MM.1S (cell line): ENCODE measurements around the gene SIM2.

ENCODE experiments used
- DNase-seq: peaks from one replicate; pipeline ENCODE4 v3.0.0-alpha.2; 2015
- H2AFZ ChIP-seq: fragments of 300-600 bp; sonication (generic); 2 replicates; pipeline ENCODE4 v1.6.0; 2016; ENCODE audit warnings: antibody characterized with exemption, low read length
- H3F3A ChIP-seq: fragments of 300-600 bp; sonication (generic); 2 replicates; pipeline ENCODE4 v1.6.1; 2016; ENCODE audit warnings: mild to moderate bottlenecking, antibody characterized with exemption, low read length, moderate library complexity, mixed read lengths; ENCODE audit not compliant: insufficient read depth
- H3K27ac ChIP-seq: fragments of 300-600 bp; sonication (generic); 2 replicates; pipeline ENCODE4 v1.5.1; 2016; ENCODE audit warnings: mild to moderate bottlenecking, low read length
- H3K27me3 ChIP-seq: fragments of 300-600 bp; sonication (generic); replicated peaks from 2 replicates; pipeline ENCODE4 v1.6.0; 2016; ENCODE audit warnings: low read length; ENCODE audit not compliant: insufficient read depth
- H3K36me3 ChIP-seq: fragments of 300-600 bp; sonication (generic); replicated peaks from 2 replicates; pipeline ENCODE4 v1.6.1; 2016; ENCODE audit warnings: mild to moderate bottlenecking, low read length, mixed read lengths; ENCODE audit not compliant: insufficient read depth
- H3K4me1 ChIP-seq: fragments of 300-600 bp; sonication (generic); 2 replicates; pipeline ENCODE4 v1.6.1; 2016; ENCODE audit warnings: low read length, mixed read lengths
- H3K4me2 ChIP-seq: fragments of 300-600 bp; sonication (generic); 2 replicates; pipeline ENCODE4 v1.6.0; 2016; ENCODE audit warnings: low read depth, low read length
- H3K4me3 ChIP-seq: fragments of 300-600 bp; sonication (generic); 2 replicates; pipeline ENCODE4 v1.5.1; 2016; ENCODE audit warnings: low read length, mixed read lengths
- H3K79me2 ChIP-seq: fragments of 300-600 bp; sonication (generic); 2 replicates; pipeline ENCODE4 v1.6.1; 2016; ENCODE audit warnings: mixed run types, low read length, mixed read lengths
- H3K9ac ChIP-seq: fragments of 300-600 bp; sonication (generic); 2 replicates; pipeline ENCODE4 v1.6.1; 2016; ENCODE audit warnings: low read length, mixed read lengths
- H3K9me2 ChIP-seq: fragments of 300-600 bp; sonication (generic); replicated peaks from 2 replicates; pipeline ENCODE4 v1.6.1; 2016; ENCODE audit warnings: mild to moderate bottlenecking, low read length, mixed read lengths; ENCODE audit not compliant: insufficient read depth
- H3K9me3 ChIP-seq: fragments of 300-600 bp; sonication (generic); replicated peaks from 2 replicates; pipeline ENCODE4 v1.6.1; 2016; ENCODE audit warnings: mild to moderate bottlenecking, low read length, mixed read lengths; ENCODE audit not compliant: insufficient read depth
- H4K20me1 ChIP-seq: fragments of 300-600 bp; sonication (generic); 2 replicates; pipeline ENCODE4 v1.6.1; 2016; ENCODE audit warnings: mild to moderate bottlenecking, low read length, moderate library complexity, mixed read lengths; ENCODE audit not compliant: insufficient read depth
- EZH2 ChIP-seq: fragments of 300-600 bp; sonication (generic); optimal IDR thresholded peaks from 2 replicates; pipeline ENCODE3; 2017; ENCODE audit warnings: low read depth, mild to moderate bottlenecking, antibody characterized with exemption, low read length, mixed read lengths
- EZH2phosphoT487 ChIP-seq: fragments of 300-600 bp; sonication (generic); IDR thresholded peaks from 2 replicates; pipeline ENCODE4 v1.6.1; 2018; ENCODE audit warnings: antibody characterized with exemption, low read length
- TF ChIP-seq, protein P1 (sequence below): fragments of 300-600 bp; sonication (generic); IDR thresholded peaks from 2 replicates; pipeline ENCODE4 v1.5.1; 2016; ENCODE audit warnings: antibody characterized with exemption, low read length, mixed read lengths

The SIM2 gene

GRCh38 chr21:36785615-36786014 is 86.7 kb downstream of the SIM2 start:
- Histone ChIP-seq H3K9me3 (no peaks in the 10 kb centered on the region), H3K36me3 (no peaks in the 10 kb centered on the region), H3K79me2 (no peaks in the 10 kb centered on the region), H3K9ac (no peak overlapping the region), H3K4me2 (no peak overlapping the region), H3K9me2 (no peaks in the 10 kb centered on the region), H4K20me1 (no peaks in the 10 kb centered on the region), H2AFZ (no peak overlapping the region), H3K27ac (no peak overlapping the region), H3F3A (no peaks in the 10 kb centered on the region), H3K4me3 (no peak overlapping the region), H3K4me1 (no peaks in the 10 kb centered on the region), H3K27me3 (no peaks in the 10 kb centered on the region)
- TF ChIP-seq EZH2, result no peak
- TF ChIP-seq, protein P1, sequence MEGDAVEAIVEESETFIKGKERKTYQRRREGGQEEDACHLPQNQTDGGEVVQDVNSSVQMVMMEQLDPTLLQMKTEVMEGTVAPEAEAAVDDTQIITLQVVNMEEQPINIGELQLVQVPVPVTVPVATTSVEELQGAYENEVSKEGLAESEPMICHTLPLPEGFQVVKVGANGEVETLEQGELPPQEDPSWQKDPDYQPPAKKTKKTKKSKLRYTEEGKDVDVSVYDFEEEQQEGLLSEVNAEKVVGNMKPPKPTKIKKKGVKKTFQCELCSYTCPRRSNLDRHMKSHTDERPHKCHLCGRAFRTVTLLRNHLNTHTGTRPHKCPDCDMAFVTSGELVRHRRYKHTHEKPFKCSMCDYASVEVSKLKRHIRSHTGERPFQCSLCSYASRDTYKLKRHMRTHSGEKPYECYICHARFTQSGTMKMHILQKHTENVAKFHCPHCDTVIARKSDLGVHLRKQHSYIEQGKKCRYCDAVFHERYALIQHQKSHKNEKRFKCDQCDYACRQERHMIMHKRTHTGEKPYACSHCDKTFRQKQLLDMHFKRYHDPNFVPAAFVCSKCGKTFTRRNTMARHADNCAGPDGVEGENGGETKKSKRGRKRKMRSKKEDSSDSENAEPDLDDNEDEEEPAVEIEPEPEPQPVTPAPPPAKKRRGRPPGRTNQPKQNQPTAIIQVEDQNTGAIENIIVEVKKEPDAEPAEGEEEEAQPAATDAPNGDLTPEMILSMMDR, result no peak
- no peak for TF ChIP-seq EZH2phosphoT487
- DNase-seq, result no peak

DNA sequence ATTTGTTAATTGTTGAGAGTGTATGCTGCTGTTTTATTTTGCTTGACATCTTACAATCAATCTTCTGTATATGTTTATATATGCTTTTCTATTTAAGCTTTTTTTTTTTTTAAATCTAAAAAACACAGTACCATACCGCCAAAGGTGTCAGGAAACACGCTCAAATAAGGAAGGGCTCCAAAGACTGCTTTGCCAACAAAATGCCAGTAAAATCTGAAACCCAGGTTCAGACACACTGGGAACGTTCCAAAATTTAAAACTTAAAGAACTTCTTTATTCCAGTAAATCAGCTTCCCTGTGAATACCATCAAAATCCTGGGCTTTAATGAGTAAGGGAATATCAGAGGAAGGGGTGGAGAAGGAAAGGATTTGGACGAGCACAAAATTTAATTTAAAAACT is 87.3 kb downstream of the SIM2 start:
- Histone ChIP-seq H3K4me1 (no peaks in the 10 kb centered on the region), H3K79me2 (no peaks in the 10 kb centered on the region), H3K4me3 (no peak overlapping the region), H3K27ac (no peak overlapping the region), H3F3A (no peaks in the 10 kb centered on the region), H3K9ac (no peak overlapping the region), H4K20me1 (no peaks in the 10 kb centered on the region), H3K9me2 (no peaks in the 10 kb centered on the region), H2AFZ (no peak overlapping the region), H3K27me3 (no peaks in the 10 kb centered on the region), H3K4me2 (no peak overlapping the region), H3K36me3 (no peaks in the 10 kb centered on the region), H3K9me3 (no peaks in the 10 kb centered on the region)
- no peak for TF ChIP-seq EZH2phosphoT487
- TF ChIP-seq EZH2, result no peak
- TF ChIP-seq, protein P1, result no peak
- no peak for DNase-seq

- Histone ChIP-seq H3K9me3 (no peaks in the 10 kb centered on the region), H3K79me2 (no peaks in the 10 kb centered on the region), H3K4me1 (no peaks in the 10 kb centered on the region), H3K27ac (no peak overlapping the region), H3K9ac (no peak overlapping the region), H3K4me3 (no peak overlapping the region), H4K20me1 (no peaks in the 10 kb centered on the region), H3K9me2 (no peaks in the 10 kb centered on the region), H2AFZ (no peak overlapping the region), H3F3A (no peaks in the 10 kb centered on the region), H3K27me3 (no peaks in the 10 kb centered on the region), H3K36me3 (no peaks in the 10 kb centered on the region), H3K4me2 (no peak overlapping the region)
- no peak for DNase-seq
- no peak for TF ChIP-seq EZH2
- TF ChIP-seq, protein P1, result no peak
- TF ChIP-seq EZH2phosphoT487, result no peak
These were observed 89.3 kb downstream of the SIM2 start for GRCh38 chr21:36788120-36788638.
